Amygdala (tissue), 56 donors: ENCODE results near the gene ERCC5.

Source experiments
- DNase-seq, 56 donors: peaks; one replicate each; lab custom pipeline; 2025; lab: John Stamatoyannopoulos, UW

Gene ERCC5

DNA sequence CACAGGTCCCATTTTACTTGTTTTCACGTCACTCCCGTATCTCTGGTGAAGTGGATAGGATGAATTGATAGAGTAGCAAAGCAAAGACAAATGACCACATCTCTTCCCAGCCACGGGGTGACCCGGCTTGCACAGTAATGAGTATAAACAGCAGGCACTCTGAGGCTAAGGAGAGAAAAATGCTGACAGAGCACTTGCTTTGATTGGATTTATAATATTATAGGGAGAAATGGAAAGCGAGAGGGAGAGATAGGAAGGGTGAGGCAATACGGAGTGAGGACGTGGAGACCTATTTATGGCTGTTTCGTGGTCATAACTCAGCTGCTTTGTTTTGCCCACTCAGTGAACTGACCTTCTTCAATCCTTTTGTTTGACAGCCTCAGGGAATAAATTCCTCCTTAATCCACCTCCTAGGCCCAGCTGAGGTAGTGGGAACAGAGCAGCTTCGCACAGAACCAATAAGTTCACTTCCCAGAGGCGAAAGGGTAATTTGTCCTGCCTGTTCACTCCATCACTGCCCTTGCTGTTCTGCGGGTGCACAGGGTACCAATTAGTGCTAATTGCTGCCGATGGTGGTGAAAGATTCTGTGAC, 68.6 kb downstream of the ERCC5 start:
- peak in 1 of 56 donors; percentile 3 for DNase-seq

DNA sequence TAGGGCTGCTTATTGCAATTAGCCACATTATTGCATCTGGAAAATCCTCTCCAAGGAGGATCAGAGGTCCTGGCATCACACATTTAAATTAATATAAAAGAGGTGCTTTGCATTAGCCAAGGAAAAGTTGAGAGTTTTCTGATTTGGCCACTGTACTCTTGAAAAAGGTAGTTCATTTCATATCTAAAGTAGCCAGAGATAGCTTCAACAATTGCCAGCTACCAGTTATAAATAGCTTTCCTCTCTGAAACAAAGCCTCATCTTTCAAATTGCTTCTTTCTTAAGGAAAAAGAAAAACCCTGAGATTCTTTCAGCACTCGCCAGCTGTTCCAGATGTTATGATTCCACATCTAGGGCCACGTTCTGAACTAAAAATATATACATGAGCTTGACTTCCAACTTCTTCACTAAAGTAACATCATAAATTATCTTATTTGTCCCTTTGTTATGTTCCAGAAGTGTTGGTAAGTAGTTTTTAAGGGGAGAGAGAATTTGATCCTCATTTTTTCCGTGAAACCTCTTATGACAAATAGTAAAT, 69.6 kb downstream of the ERCC5 start:
- no peak for DNase-seq

DNA sequence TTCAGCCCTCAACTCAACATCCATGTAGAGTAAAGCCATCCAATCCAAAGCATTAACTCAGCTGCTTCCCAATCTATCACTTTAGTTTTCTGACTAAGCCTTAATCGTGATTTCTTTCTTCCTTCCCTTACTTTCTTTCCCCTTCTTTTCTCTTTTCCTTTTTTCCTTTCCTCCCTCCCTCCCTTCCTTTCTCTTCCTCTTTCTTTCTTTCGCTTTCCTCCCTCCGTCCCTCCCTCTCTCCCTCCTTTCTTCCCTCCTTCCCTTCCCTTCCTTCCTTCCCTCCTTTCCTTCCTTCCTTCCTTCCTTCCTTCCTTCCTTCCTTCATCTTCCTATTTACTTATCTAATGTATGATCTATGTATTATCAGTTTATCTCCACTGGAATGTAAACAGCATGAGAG, 71.2 kb downstream of the ERCC5 start:
- DNase-seq = no peak

DNA sequence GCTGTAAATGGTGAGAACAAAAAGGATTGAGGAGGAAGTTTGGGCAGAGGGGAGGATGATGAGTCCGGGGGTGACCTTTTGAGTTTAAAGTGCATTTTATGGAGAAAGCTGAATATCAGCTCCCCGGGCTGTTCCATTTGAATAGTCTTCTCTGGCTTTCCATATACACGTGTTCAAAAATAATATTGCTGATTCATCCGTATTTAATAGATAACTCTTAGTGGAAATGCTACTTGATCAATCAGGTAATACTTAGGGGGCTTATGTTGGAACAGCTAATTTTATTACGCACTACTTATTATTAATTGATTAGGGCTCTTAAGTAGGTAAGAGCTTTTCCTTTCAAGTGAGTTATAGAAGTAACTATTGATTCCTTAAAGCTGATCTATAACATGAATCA, 76.4 kb downstream of the ERCC5 start:
- no peak for DNase-seq
